ENCODE results near the gene DAAM1. TPM values are rescaled to one million over a fixed set of nuclear protein-coding genes. Genes with fewer than 3 reads are reported as not detected.

The DAAM1 gene
- total and polyA plus RNA-seq, 8 donors, result 5.8 to 204 (median 31.3) TPM

- peaks cover 3 to 85% (median 51%) of the 10 kb centered on the region in 4 donors for H3K4me1 ChIP-seq
- H3K4me3 ChIP-seq, result no peak overlapping the region
- no peaks in the 10 kb centered on the region for H3K36me3 ChIP-seq
- no peaks in the 10 kb centered on the region for H3K27me3 ChIP-seq
- no peak for TF ChIP-seq POLR2AphosphoS5 (IDR thresholded peaks at IDR 0.05)
- no peak for TF ChIP-seq CTCF (IDR thresholded peaks at IDR 0.05)
- TF ChIP-seq POLR2A (IDR thresholded peaks at IDR 0.05), result no peak
- TF ChIP-seq EP300 (IDR thresholded peaks at IDR 0.05), result no peak
- peak overlapping the region in 1 of 5 donors; percentile 69 for H3K27ac ChIP-seq
- WGBS, 5 donors, result 56 to 77% (median 69%) methylated on average over 1 of the region's 1 CpG
- intact Hi-C loops (cut with DNase I; ENCODE audit: low total_unique reads), result no loop called here
- no peak for DNase-seq
- no peaks in the 10 kb centered on the region for H3K9me3 ChIP-seq
Measured at GRCh38 chr14:59217011-59217410, 28.5 kb downstream of the DAAM1 start.

- TF ChIP-seq CTCF (IDR thresholded peaks at IDR 0.05) (no peak), POLR2A (IDR thresholded peaks at IDR 0.05) (no peak), EP300 (IDR thresholded peaks at IDR 0.05) (no peak), POLR2AphosphoS5 (IDR thresholded peaks at IDR 0.05) (no peak)
- no peak overlapping the region for H3K27ac ChIP-seq
- intact Hi-C loops (cut with DNase I; ENCODE audit: low total_unique reads), result no loop called here
- H3K27me3 ChIP-seq, result no peaks in the 10 kb centered on the region
- H3K4me3 ChIP-seq, result no peak overlapping the region
- peaks cover 0 to 5% (median 0%) of the 10 kb centered on the region in 4 donors for H3K36me3 ChIP-seq
- H3K9me3 ChIP-seq, result no peaks in the 10 kb centered on the region
- DNase-seq, result no peak
- H3K4me1 ChIP-seq, result peaks cover under 1 to 57% (median 22%) of the 10 kb centered on the region in 4 donors
- WGBS, 5 donors, result 80 to 94% (median 92%) methylated on average over 2 of the region's 2 CpGs
Measured at GRCh38 chr14:59221568-59221967, 33.1 kb downstream of the DAAM1 start.

- intact Hi-C loops (cut with DNase I; ENCODE audit: low total_unique reads), result no loop called here
- Histone ChIP-seq H3K27me3 (no peaks in the 10 kb centered on the region), H3K9me3 (no peaks in the 10 kb centered on the region), H3K36me3 (peaks cover 0 to 5% (median 0%) of the 10 kb centered on the region in 4 donors), H3K27ac (no peak overlapping the region), H3K4me1 (peaks cover 3 to 33% (median 17%) of the 10 kb centered on the region in 4 donors), H3K4me3 (no peak overlapping the region)
- no peak for DNase-seq
- WGBS, 5 donors, result 77 to 88% (median 85%) methylated on average over 3 of the region's 3 CpGs
- TF ChIP-seq EP300 (IDR thresholded peaks at IDR 0.05) (no peak), CTCF (IDR thresholded peaks at IDR 0.05) (no peak), POLR2A (IDR thresholded peaks at IDR 0.05) (no peak), POLR2AphosphoS5 (IDR thresholded peaks at IDR 0.05) (no peak)
Measured at GRCh38 chr14:59224341-59224740, 35.9 kb downstream of the DAAM1 start.

- no peaks in the 10 kb centered on the region for H3K27me3 ChIP-seq
- H3K27ac ChIP-seq, result no peak overlapping the region
- H3K9me3 ChIP-seq, result no peaks in the 10 kb centered on the region
- H3K36me3 ChIP-seq, result peaks cover 0 to 5% (median 0%) of the 10 kb centered on the region in 4 donors
- intact Hi-C loops (cut with DNase I; ENCODE audit: low total_unique reads), result no loop called here
- TF ChIP-seq POLR2A (IDR thresholded peaks at IDR 0.05) (no peak), EP300 (IDR thresholded peaks at IDR 0.05) (no peak), CTCF (IDR thresholded peaks at IDR 0.05) (no peak), POLR2AphosphoS5 (IDR thresholded peaks at IDR 0.05) (no peak)
- peaks cover 0 to 34% (median 15%) of the 10 kb centered on the region in 4 donors for H3K4me1 ChIP-seq
- DNase-seq, result no peak
- 79 to 94% (median 92%) methylated on average over 2 of the region's 2 CpGs for WGBS, 5 donors
- H3K4me3 ChIP-seq, result no peak overlapping the region
Measured at GRCh38 chr14:59225281-59225680, 36.8 kb downstream of the DAAM1 start.
